22Rv1 (cell line): ENCODE results near the gene ATP8A1.

Experiments
- CTCF ChIP-seq: fragments of 450-650 bp; IDR thresholded peaks from 2 replicates; pipeline ENCODE4 v1.5.1; 2017; ENCODE audit warnings: mild to moderate bottlenecking
- ZFX ChIP-seq: fragments of 450-650 bp; IDR thresholded peaks from 2 replicates; pipeline ENCODE4 v1.6.1; 2017; ENCODE audit warnings: antibody characterized with exemption, borderline replicate concordance

GRCh38 chr4:42478509-42478908 lies 178.4 kb downstream of the ATP8A1 start:
- TF ChIP-seq ZFX: no peak
- TF ChIP-seq CTCF: no peak
